HG02973 (cell line): Measurements from ENCODE around the gene ITIH1.

ENCODE experiments used
- ATAC-seq: cut with Tn5 transposase; IDR thresholded peaks from one replicate; pipeline ENCODE4 v1.9.1; 2021; ENCODE audit warnings: moderate library complexity; ENCODE audit not compliant: unreplicated experiment

ITIH1 gene

DNA sequence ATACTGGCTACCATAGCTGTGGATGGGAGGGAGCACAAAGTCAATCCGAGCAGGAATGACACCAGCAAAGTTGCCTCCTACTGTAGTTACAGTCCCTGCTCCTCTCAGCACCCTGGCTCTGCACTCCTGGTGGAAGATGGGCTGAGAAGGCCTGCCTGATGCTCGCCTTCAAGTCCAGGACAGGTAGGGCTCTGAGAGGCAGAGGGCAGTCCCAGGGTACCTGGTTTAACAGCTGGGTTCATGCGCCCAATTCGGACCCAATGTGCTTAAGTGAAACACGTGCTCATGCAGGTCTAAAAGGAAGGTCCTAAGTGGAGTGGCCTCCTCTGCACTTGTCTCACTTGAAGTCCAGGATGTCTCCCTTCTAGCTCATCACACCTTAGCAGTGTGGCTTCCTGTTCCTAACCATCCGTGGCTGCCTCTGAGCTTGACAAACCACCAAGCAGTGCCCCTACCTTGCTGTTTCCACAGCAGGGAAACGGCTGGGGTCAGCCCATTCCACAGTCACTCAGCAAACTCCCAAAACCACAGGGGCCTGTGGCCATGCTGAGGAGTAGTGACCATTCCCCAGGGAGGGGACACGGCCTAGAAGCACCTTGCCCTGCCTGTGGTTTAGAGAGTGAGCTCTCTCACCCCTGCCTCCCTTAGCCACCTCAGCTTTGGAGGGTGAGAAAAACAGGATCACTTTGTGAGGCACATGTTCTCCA, 61.3 kb downstream of the ITIH1 start:
- ATAC-seq, result no peak

GRCh38 chr3:52839268-52839575, 61.8 kb downstream of the ITIH1 start:
- no peak for ATAC-seq

GRCh38 chr3:52839892-52840545, 62.6 kb downstream of the ITIH1 start:
- ATAC-seq, result no peak

- ATAC-seq, result no peak
Measured at GRCh38 chr3:52841211-52841980, 64.0 kb downstream of the ITIH1 start.
